GM19023 (cell line): ENCODE data around the gene SEC11C.

Source experiments
- ATAC-seq: cut with Tn5 transposase; IDR thresholded peaks from one replicate; pipeline ENCODE4 v1.9.1; 2021; ENCODE audit warnings: mild to moderate bottlenecking, moderate library complexity; ENCODE audit not compliant: unreplicated experiment

Gene SEC11C

DNA sequence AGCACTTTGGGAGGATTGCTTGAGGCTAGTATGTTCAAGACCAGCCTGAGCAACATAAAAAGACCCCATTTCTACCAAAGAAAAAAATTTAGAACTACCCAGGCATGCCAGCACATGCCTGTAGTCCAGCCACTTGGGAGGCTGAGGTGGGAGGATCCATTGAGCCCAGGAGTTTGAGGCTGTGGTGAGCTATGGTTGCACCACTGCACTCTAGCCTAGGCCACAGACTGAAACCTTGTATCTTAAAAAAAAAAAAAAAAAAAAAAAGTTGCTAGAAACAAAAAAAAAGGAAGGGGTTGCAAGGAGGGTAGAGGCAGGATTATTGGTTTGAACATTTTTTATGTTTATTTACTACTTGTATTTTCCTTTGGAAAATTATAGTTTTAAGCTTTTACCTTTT, 4.8 kb downstream of the SEC11C start:
- ATAC-seq = no peak

DNA sequence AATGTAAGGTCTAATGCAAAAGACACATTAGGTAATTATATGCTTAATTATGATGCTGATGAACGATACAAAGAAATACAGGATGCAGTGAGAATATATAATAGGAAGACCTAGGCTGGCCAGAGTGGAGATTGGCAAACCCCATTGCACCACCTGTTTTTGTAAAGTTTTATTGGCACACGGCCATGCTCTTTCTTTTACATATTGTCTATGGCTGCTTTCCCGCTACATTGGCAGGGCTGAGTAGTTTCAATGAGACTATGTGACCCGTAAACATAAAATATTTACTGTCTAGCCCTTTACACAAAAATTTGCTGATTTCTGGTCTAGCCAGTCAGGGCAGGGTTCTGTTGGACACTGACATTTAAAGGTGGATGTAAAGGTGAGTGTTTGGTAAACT, 5.4 kb downstream of the SEC11C start:
- no peak for ATAC-seq

DNA sequence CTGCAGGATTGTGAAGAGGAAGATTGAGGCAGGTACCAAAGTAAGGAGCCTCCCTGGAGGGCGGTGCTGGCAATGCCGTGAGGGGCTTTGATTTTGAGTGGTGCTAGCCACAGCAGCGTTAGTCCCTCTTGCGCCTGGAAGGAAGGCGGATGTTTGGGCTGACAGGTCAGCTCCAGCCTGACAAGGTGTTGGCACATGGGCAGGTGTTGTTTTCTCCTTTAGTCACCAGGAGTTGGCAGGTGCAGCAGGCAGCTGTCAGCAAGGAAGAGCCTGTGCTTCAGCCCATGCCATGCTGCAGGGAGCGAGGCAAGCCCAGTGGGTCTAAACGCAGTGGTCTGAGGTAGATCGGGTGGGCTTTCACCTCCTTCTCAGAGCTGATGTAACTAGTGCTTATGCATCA, 8.5 kb downstream of the SEC11C start:
- no peak for ATAC-seq

DNA sequence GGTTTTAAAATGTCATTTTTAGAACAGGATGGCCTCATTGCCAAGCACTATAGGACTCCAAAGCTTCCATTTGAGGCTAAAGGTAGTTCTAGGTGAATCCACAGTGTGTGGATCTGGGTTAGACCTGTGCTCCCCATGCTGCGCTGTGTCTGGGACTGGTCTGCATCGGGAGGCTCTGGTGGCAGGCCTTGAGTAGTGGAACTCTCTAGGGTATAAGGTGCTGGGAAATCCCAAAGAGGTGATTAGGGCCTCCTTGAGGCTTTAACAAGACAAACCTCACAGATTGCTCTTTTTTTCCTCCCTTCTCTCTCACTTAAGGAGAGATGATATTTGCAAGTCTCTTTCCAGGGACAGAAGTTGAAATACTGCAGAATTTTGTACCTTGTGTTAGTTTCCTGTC, 9.3 kb downstream of the SEC11C start:
- ATAC-seq = no peak

DNA sequence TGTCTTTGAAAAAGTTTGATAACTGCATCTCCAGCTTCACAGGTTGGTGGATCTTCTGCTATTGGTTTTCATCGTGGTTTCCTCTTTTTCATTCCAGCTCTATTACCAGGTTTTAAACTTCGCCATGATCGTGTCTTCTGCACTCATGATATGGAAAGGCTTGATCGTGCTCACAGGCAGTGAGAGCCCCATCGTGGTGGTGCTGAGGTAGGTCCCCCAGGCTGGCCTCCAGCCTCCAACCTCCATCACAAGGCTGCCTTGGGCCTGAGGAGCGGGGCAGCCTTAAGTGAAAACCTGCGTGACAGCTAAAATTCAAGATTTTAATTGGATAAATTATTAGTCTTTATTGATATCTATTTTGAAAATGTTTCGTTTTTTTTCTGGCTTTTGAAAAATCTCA, 9.7 kb downstream of the SEC11C start:
- no peak for ATAC-seq

DNA sequence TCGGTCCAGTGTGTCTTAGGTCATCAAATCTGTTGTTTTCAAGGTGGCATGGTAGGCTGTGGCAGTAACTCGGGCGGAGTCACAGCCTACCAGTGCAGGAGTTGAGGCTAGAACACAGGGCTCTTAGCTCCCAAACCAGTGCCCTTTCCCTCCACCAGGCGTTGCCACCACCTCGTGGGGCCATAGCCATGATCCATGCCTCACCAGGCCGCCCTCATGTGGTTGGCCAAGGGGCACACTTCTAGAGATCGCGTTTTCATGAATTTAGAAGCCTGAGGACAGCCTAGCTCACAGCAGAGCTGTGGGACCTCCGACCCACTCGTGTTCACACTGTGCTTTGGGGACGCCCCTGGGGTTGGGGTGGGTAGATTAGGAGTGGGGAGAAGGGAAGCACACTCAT, 10.6 kb downstream of the SEC11C start:
- no peak for ATAC-seq

DNA sequence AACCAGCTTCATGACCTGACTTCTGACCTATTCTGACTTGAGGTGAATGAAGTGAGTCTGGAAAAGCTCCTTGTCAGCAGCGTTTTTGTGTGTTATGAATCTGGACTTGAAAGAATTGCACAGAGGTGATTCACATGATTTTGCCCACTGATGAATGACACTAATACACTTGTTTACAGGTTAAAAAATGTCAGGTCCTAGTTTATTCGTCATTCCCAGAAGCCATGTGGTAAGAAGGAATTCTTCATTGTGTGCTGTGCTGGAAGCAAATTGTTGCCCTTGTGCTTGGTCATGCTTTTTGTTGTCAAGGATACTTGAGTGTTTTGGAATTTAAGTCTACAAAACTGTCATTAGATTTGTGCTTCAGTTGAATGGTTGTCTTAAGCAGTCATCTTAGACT, 15.5 kb downstream of the SEC11C start:
- ATAC-seq = no peak

DNA sequence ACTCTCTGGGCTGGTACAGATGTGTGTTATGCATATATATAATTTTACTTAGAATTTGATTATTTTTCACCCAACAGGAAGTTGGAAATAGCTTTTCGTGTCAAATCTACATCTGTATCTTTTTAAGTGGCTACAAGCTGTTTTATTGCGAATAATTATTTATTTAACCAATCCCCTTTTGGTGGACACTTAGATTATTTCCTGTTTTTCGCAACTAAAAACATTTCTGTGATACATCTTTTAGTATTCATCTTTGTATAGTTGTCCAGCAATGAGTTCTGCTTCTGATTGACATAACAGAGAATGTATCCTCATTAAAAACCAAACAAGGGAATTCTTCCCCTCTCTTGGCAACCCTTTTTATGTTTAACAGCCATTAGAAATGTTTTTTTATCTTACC, 16.6 kb downstream of the SEC11C start:
- ATAC-seq = no peak

DNA sequence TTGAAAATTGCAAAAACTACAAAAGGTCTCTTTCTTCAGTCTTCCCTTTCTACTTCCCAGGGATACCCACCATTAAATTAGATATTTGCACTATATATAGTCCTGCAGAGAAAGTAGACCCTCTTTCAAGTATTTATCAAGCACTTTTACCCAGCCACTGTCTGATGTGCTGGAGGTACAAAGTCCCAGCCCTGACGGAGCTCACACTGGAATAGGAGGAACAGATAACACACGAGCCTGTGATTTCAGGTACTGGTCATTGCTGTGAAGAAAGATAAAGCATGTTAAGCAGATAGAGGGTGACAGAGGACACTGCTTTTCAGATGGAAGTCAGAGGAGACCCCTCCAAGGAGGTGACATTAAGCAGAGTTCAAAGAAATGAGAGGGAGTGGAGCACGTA, 19.6 kb downstream of the SEC11C start:
- no peak for ATAC-seq

DNA sequence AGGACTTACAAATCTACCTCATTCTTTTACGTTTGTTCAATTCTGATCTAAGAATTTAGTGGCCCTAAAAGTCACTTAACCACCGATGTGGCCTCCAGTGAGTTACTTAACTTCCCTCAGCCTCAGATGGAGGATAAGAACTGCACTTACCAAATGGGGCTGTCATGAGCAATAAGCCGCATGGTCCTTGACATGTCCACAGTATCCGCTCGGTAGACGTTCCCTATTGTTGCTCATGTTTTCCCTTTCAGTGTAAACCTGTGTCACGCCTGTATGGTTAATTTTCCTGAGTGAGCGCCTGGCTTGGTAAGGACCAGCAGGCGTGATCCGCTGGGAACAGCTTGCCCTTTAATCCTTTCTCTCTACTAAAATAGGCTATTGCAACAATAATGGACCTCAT, 20.3 kb downstream of the SEC11C start:
- ATAC-seq = no peak

DNA sequence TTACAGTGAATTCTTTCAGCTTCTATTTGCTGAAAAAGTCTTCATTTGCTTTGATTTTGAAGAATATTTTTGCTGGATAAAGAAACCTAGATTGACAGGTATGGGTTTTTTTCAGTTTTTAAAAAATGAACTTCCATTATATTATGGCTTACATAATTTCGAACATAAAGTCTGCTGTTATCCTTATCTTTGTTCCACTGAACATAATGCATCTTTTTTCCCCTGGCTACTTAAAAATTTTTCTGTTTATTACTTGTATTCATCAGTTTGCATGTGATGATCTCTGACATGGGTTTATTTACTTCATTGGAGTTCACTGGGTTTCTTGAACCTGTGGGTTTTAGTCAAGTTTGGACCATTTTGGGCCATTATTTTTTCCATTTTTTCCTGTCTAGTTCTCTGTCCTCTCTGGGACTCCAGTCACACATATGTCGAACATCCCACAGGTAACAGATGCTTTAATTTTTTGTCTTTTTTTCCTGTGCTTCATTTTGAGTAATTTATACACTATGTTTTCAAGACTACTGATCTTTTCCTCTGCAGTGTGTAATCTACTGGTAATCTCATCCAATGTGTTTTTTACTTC, 33.1 kb downstream of the SEC11C start:
- ATAC-seq = no peak

DNA sequence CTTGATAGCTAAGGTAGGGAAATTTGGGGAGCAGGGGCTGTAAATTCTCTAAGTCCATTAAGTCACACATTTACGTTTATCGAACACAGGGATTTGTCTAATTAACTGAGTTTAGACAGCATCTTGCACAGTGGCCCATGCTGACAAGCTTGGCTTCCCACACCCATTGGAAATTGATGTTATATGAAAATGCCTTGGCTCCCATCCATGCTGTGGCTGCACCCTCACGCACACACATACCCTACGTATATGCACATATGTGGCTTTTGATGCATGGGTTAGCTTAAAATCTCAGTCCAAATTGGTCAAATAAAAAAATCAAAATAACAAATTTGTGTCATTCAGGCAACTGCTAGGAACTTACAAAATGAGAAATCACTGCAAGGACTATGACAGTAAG, 37.8 kb downstream of the SEC11C start:
- no peak for ATAC-seq

DNA sequence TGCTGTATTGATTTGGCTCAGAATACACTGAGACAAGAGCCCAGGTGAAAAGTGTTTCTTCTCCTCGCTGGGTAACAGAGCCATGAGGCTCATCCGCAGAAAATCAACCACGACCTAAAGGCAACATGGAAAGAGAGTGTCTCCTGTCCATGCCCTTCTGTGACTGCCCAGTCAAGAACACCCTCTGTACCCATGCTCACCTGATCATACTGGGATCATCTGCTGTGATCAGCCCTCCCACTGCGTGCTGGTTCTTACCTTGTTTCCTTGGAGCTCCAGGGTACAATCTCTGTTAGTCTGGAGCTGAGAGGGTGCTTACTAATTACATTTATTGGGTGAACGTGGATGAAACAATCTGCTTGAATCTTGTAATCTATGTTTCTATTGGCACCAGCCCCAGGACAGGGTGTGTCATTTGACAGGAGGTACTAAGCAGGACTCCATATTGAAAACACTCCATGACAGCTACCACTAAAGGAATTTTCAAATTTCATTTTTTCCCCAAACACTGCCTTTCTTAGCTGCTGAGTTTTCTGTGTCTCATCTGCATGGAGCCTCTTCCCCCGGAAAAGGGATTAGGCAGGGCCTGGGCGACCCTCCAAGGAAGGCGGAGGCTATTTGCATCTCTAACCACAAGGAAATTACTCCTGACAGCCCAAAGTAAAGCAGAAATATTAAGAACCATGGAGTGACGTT, 40.6 kb downstream of the SEC11C start:
- no peak for ATAC-seq

DNA sequence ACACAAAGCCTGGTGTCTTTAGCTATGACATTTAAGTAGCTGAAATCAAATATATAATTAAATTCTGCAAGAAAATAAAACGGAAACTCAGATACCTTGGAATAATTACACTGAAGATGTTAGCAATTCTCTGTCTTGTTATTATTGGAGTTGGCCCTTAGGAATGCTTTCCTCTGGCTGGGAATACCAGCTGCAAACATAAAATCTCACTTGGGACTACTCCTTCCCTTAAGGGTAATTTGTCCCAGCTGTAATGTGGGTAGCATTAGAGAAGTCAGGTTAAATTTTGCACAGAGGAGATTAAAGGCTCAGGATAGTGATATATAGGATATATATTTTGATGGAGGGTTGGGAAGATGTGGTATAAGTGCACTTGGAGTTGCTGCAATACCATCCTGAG, 43.0 kb downstream of the SEC11C start:
- no peak for ATAC-seq

DNA sequence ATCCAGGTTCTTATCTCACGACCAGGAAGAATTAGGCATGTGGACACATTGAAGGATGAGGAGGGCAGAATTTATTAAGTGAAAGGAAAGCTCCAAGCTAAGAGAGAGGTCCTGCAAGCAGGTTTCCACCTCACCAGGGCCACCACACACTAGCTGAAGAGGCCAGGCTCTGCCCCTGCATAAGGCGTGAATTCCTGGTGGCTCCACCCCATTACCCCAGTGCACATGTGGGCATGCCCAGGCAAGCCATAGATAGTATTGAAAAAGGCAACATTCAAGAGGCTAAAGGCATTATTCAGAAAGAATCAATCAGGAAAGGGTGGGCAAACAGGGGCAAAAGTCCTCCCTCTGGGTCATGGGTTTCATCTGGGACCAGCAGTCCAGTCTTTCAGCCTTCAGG, 49.3 kb downstream of the SEC11C start:
- ATAC-seq = no peak

DNA sequence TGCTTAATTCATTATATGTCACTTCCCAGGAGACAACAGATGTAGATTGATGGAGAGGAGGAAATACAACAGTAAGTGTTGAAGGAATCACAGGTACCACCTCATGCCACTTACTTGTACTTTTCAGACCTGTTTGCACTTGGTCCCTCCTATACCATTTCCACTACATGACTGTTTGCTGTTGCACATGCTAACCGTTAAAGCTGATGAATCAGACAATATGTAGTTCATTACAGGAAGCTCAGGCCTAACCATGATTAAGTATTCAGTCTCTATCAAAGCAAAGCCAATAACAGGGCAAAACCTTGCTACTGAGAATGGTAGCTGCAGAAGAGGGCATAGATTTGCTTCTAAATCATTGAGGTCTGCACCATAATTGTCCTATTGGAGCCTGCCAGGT, 50.1 kb downstream of the SEC11C start:
- no peak for ATAC-seq

DNA sequence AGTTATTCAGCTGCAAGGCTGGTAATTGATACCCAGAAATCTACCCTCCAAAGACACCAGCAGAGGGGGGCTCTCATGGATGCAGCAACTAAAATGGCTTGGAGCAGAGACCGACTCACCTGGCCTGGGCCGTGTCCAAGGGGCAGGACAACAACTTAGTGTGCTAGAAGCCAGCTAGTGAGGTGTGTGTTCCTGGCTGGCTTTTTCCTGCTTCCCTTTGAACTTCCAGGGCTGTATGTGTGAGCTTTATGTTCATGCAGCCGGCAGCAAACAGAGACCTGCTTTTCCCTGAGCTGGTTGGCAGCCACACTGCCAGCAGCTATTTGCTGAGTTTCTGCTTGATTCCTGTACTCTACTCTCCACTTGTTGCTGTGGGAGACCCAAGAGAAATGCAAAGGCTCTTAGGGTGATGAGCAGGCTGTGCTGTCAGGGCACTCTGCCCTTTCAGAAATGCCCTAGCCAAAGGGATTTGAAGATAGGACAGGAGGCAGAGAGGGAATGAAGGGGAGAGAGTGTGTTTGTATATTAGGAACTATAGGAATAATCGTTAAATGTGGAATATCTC, 56.6 kb downstream of the SEC11C start:
- no peak for ATAC-seq

DNA sequence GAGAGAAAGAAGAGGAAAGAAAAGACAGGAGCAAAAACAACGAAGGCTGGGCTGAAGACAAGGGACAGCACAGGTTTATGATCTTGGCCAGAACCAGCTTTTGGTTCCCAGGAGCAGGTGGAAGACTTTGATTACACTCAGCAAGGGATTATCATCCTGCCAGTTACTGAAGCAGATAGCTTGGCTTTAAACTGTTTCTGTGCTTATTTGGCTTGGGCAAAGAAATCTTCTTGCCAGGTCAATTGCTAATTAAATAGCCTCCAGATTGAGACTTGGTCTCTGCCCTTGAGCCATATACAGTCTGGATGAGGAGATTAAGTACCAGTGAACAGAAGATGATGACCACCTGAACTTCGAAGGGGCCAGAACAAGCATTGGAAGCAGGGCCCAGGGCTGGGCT, 58.0 kb downstream of the SEC11C start:
- ATAC-seq = no peak

DNA sequence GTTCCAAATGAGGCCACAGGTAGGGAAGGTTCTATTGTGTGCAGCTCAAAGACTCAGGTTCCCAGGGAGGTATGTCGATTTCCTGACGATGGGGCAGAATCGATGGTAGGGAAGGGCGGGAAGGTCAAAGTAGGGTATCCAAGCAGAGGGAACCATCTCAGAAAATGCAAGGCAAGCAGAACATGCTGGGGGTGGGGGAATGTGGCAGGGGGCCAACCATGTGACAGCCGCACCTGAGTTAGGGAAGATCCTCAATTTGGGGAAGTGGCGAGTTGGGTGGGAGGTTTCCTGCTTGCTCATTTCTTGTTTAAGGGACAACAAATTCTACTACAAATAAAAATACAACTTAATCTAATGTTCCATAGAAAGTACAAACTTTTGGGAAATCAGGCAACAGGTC, 58.5 kb downstream of the SEC11C start:
- no peak for ATAC-seq

DNA sequence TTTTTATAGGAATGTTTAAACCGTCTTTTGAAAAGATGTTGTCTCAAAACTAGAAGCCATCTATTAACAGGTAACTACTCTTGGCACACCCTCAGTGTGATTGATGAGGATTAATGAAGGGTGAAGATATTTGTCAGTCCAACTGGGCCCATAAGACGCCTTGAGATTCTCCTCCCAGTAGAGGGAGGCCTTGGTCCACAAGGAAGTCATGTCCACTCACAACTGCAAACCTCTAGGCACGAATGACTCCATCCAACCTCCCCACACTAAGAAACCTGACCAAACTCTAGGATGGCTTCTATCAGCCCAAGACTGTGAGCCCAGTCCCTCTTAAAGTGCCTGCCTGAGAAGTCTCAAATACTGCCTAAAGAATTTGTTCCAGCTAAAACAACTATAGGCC, 61.1 kb downstream of the SEC11C start:
- ATAC-seq = no peak

DNA sequence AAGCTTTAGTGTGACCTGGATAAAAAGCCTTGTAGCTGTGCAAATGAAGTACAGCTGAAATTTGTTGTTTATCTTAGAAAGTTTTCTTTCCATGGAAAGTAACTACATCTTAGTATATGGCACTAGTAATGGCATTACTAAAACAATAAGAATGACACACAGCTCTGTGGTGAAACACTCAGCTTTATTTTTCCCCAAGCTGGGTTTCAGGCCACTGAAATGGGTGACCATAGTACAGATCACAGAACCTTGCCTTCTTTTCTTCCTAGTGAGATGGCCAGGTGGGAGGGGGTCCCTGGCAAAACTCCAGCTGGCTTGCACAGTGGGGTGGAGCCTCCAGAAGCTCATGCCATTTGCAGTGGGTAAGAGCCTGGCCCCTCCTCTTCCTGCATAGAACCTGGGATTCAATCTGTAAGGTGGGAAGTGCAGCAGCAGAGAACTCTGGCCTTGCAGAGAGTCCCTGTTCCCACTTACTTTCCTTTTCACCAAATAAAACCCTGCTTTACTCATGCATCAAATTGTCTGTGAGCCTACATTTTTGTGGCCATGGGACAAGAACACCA, 62.7 kb downstream of the SEC11C start:
- ATAC-seq = no peak

DNA sequence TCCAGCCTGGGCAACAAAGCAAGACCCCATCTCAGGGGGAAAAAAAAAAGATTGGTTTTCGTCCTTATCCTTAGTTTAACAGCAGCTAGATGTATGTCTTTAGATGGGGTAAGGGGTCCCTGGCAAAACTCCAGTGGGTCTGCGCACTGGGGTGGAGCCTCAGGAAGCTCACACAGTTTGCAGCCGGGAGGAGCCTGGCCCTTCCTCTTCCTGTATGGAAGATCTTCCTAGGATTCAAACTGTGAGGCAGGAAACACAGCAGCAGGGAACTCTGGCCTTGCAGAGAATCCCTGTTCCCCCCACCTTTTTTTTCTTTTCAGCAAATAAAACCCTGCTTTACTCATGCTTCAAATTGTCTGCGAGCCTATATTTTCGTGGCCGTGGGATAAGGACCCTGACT, 67.8 kb downstream of the SEC11C start:
- no peak for ATAC-seq
